ENCODE measurements around the gene KAT2B.
"Not testable (repeated sequence)": the region's sequence is repeated elsewhere in the genome, so short reads cannot be mapped to it uniquely, and the experiment has no call there.

Gene KAT2B

GRCh38 chr3:20037255-20037996 lies 2.8 kb upstream of the KAT2B start:
- ATAC-seq (no peak), DNase-seq (no peak)
- no peaks in the 10 kb centered on the region for H3K9me3 Mint-ChIP-seq
- no peak overlapping the region for H3K27ac Mint-ChIP-seq
- no peak overlapping the region for H3K4me3 Mint-ChIP-seq
- H3K27me3 Mint-ChIP-seq, result no peaks in the 10 kb centered on the region
- peaks cover 35% of the 10 kb centered on the region for H3K4me1 Mint-ChIP-seq

- H3K27me3 Mint-ChIP-seq, result no peaks in the 10 kb centered on the region
- peak overlapping the region; percentile 96 for H3K27ac Mint-ChIP-seq
- H3K4me3 Mint-ChIP-seq, result peak overlapping the region; percentile 91 to 93
- H3K9me3 Mint-ChIP-seq, result no peaks in the 10 kb centered on the region
- peaks cover 49% of the 10 kb centered on the region for H3K4me1 Mint-ChIP-seq
- ATAC-seq (no peak), DNase-seq (no peak)
Measured at GRCh38 chr3:20038699-20039465, 1.4 kb upstream of the KAT2B start.

GRCh38 chr3:20039466-20039764 lies 831 bp upstream of the KAT2B start:
- no peaks in the 10 kb centered on the region for H3K27me3 Mint-ChIP-seq
- H3K9me3 Mint-ChIP-seq, result no peaks in the 10 kb centered on the region
- ATAC-seq, result no peak
- peaks cover 52% of the 10 kb centered on the region for H3K4me1 Mint-ChIP-seq
- H3K27ac Mint-ChIP-seq, result peak overlapping the region; percentile 96
- H3K4me3 Mint-ChIP-seq, result peak overlapping the region; percentile 91 to 93
- no peak for DNase-seq

- Mint-ChIP-seq H3K4me1 (peaks cover 49% of the 10 kb centered on the region), H3K27ac (peak overlapping the region; percentile 91 to 96), H3K9me3 (no peaks in the 10 kb centered on the region), H3K27me3 (no peaks in the 10 kb centered on the region), H3K4me3 (peak overlapping the region; percentile 91 to 92)
- DNase-seq (peak; percentile 79 to 82), ATAC-seq (peak; percentile 62)
Measured at GRCh38 chr3:20040548-20041196, 426 bp downstream of the KAT2B start.

- Mint-ChIP-seq H3K27ac (peak overlapping the region; percentile 91 to 96), H3K27me3 (no peaks in the 10 kb centered on the region)
Measured at GRCh38 chr3:20041197-20041780, 1.0 kb downstream of the KAT2B start.

GRCh38 chr3:20042331-20042730 lies 2.1 kb downstream of the KAT2B start:
- peaks cover 54% of the 10 kb centered on the region for H3K4me1 Mint-ChIP-seq
- DNase-seq, result no peak

More at GRCh38 chr3:20041197-20041780, 1.0 kb downstream of the KAT2B start:
- Mint-ChIP-seq H3K9me3 (no peaks in the 10 kb centered on the region), H3K4me3 (peak overlapping the region; percentile 91 to 92), H3K4me1 (peaks cover 49% of the 10 kb centered on the region)
- ATAC-seq (peak; percentile 51), DNase-seq (peak; percentile 69 to 73)

GRCh38 chr3:20043396-20043795 lies 3.1 kb downstream of the KAT2B start:
- no peaks in the 10 kb centered on the region for H3K27me3 Mint-ChIP-seq
- H3K9me3 Mint-ChIP-seq, result no peaks in the 10 kb centered on the region
- H3K4me3 Mint-ChIP-seq, result peak overlapping the region; percentile 75 to 80
- peak overlapping the region in 1 of 2 donors; percentile 76 for H3K27ac Mint-ChIP-seq
- DNase-seq (peak; percentile 27 to 38), ATAC-seq (no peak)
- peaks cover 58% of the 10 kb centered on the region for H3K4me1 Mint-ChIP-seq

More at GRCh38 chr3:20042331-20042730, 2.1 kb downstream of the KAT2B start:
- Mint-ChIP-seq H3K9me3 (no peaks in the 10 kb centered on the region), H3K27ac (no peak overlapping the region), H3K4me3 (peak overlapping the region; percentile 91 to 92), H3K27me3 (no peaks in the 10 kb centered on the region)
- ATAC-seq, result no peak

GRCh38 chr3:20043825-20044224 lies 3.6 kb downstream of the KAT2B start:
- peak overlapping the region in 1 of 2 donors; percentile 76 for H3K27ac Mint-ChIP-seq
- H3K4me1 Mint-ChIP-seq, result peaks cover 58% of the 10 kb centered on the region
- no peak for DNase-seq
- H3K9me3 Mint-ChIP-seq, result no peaks in the 10 kb centered on the region
- H3K4me3 Mint-ChIP-seq, result peak overlapping the region; percentile 75 to 80
- H3K27me3 Mint-ChIP-seq, result no peaks in the 10 kb centered on the region
- no peak for ATAC-seq

GRCh38 chr3:20045141-20045540 lies 4.9 kb downstream of the KAT2B start:
- H3K27me3 Mint-ChIP-seq, ATAC-seq, H3K9me3 Mint-ChIP-seq, H3K27ac Mint-ChIP-seq, DNase-seq, H3K4me3 Mint-ChIP-seq: not testable (repeated sequence)
- H3K4me1 Mint-ChIP-seq, result peaks cover 68% of the 10 kb centered on the region

- Mint-ChIP-seq H3K4me1 (peaks cover 80% of the 10 kb centered on the region), H3K27ac (no peak overlapping the region), H3K4me3 (no peak overlapping the region), H3K9me3 (no peaks in the 10 kb centered on the region), H3K27me3 (no peaks in the 10 kb centered on the region)
- ATAC-seq (no peak), DNase-seq (no peak)
Measured at GRCh38 chr3:20046556-20046955, 6.3 kb downstream of the KAT2B start.

GRCh38 chr3:20047341-20047779 lies 7.1 kb downstream of the KAT2B start:
- Mint-ChIP-seq H3K4me1 (peaks cover 80% of the 10 kb centered on the region), H3K4me3 (no peak overlapping the region), H3K27me3 (no peaks in the 10 kb centered on the region), H3K27ac (peak overlapping the region in 1 of 2 donors; percentile 2), H3K9me3 (no peaks in the 10 kb centered on the region)
- DNase-seq (no peak), ATAC-seq (no peak)

GRCh38 chr3:20047976-20048883 lies 8.0 kb downstream of the KAT2B start:
- no peaks in the 10 kb centered on the region for H3K27me3 Mint-ChIP-seq
- H3K4me3 Mint-ChIP-seq, result no peak overlapping the region
- ATAC-seq (no peak), DNase-seq (no peak)
- H3K27ac Mint-ChIP-seq, result peak overlapping the region in 1 of 2 donors; percentile 2
- peaks cover 80% of the 10 kb centered on the region for H3K4me1 Mint-ChIP-seq
- no peaks in the 10 kb centered on the region for H3K9me3 Mint-ChIP-seq

- Mint-ChIP-seq H3K4me3 (no peak overlapping the region), H3K4me1 (peaks cover 66% of the 10 kb centered on the region)
Measured at GRCh38 chr3:20051123-20051806, 11.0 kb downstream of the KAT2B start.

GRCh38 chr3:20052851-20053250 lies 12.6 kb downstream of the KAT2B start:
- Mint-ChIP-seq H3K4me1 (peaks cover 56% of the 10 kb centered on the region), H3K4me3 (no peak overlapping the region), H3K27me3 (no peaks in the 10 kb centered on the region), H3K9me3 (no peaks in the 10 kb centered on the region), H3K27ac (no peak overlapping the region)
- ATAC-seq (no peak), DNase-seq (no peak)

More at GRCh38 chr3:20051123-20051806, 11.0 kb downstream of the KAT2B start:
- H3K9me3 Mint-ChIP-seq, result no peaks in the 10 kb centered on the region
- DNase-seq (no peak), ATAC-seq (no peak)
- H3K27ac Mint-ChIP-seq, result no peak overlapping the region
- no peaks in the 10 kb centered on the region for H3K27me3 Mint-ChIP-seq
